Measurements from ENCODE around the gene CYP26A1.

The CYP26A1 gene

DNA sequence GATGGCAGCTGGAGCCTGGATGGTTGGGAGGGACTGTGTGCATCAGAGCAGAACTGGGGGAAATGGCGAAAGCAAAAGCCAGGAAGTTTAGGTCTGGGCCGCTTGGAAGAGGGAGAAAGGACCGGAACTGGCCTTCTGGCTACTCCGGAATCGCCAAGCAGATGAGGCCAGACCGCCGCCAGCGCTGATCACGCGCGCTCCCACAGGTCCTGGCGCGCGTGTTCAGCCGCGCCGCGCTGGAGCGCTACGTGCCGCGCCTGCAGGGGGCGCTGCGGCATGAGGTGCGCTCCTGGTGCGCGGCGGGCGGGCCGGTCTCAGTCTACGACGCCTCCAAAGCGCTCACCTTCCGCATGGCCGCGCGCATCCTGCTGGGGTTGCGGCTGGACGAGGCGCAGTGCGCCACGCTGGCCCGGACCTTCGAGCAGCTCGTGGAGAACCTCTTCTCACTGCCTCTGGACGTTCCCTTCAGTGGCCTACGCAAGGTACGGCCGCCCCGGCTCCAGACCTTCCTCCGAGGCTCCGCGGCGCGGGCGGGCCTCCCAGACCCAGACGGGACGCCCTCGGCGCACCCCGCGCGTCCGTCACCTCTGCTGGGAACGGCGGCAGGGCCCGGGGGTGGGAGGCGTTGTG, 11.1 kb upstream of the CYP26A1 start:
- H3K27me3 ChIP-seq (ENCODE audit: low read depth, low read length): no peaks in the 10 kb centered on the region

GRCh38 chr10:93063144-93063976, 10.3 kb upstream of the CYP26A1 start:
- no peak overlapping the region for H3K4me2 ChIP-seq (ENCODE audit: low read length)
- H3K9me3 ChIP-seq (ENCODE audit: insufficient read depth, low read length): no peaks in the 10 kb centered on the region
- peaks cover 3% of the 10 kb centered on the region for H3K36me3 ChIP-seq (replicated peaks; ENCODE audit: low read depth, low read length)
- no peaks in the 10 kb centered on the region for H3K79me2 ChIP-seq (ENCODE audit: low read length)
- TF ChIP-seq, protein P1, sequence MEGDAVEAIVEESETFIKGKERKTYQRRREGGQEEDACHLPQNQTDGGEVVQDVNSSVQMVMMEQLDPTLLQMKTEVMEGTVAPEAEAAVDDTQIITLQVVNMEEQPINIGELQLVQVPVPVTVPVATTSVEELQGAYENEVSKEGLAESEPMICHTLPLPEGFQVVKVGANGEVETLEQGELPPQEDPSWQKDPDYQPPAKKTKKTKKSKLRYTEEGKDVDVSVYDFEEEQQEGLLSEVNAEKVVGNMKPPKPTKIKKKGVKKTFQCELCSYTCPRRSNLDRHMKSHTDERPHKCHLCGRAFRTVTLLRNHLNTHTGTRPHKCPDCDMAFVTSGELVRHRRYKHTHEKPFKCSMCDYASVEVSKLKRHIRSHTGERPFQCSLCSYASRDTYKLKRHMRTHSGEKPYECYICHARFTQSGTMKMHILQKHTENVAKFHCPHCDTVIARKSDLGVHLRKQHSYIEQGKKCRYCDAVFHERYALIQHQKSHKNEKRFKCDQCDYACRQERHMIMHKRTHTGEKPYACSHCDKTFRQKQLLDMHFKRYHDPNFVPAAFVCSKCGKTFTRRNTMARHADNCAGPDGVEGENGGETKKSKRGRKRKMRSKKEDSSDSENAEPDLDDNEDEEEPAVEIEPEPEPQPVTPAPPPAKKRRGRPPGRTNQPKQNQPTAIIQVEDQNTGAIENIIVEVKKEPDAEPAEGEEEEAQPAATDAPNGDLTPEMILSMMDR (IDR thresholded peaks at IDR 0.05; ENCODE audit: low read depth, low read length): no peak
- no peak for TF ChIP-seq EZH2phosphoT487 (IDR thresholded peaks at IDR 0.05; ENCODE audit: low read depth)
- H4K20me1 ChIP-seq (ENCODE audit: insufficient read depth, low read length): no peaks in the 10 kb centered on the region
- H3K4me1 ChIP-seq (ENCODE audit: low read length): no peaks in the 10 kb centered on the region
- H3K27me3 ChIP-seq (ENCODE audit: low read depth, low read length): no peaks in the 10 kb centered on the region
- H3K4me3 ChIP-seq (ENCODE audit: low read length): no peak overlapping the region
- H3K9ac ChIP-seq (ENCODE audit: low read length): no peak overlapping the region
- no peak overlapping the region for H2AFZ ChIP-seq (ENCODE audit: low read depth, low read length)
- H3K27ac ChIP-seq (ENCODE audit: low read length): no peak overlapping the region

More for the DNA sequence above, 11.1 kb upstream of the CYP26A1 start:
- peaks cover 3% of the 10 kb centered on the region for H3K36me3 ChIP-seq (replicated peaks; ENCODE audit: low read depth, low read length)
- H3K4me2 ChIP-seq (ENCODE audit: low read length): no peak overlapping the region
- H2AFZ ChIP-seq (ENCODE audit: low read depth, low read length): no peak overlapping the region
- no peak overlapping the region for H3K4me3 ChIP-seq (ENCODE audit: low read length)
- no peaks in the 10 kb centered on the region for H3K4me1 ChIP-seq (ENCODE audit: low read length)
- H3K79me2 ChIP-seq (ENCODE audit: low read length): no peaks in the 10 kb centered on the region
- no peak overlapping the region for H3K27ac ChIP-seq (ENCODE audit: low read length)
- no peaks in the 10 kb centered on the region for H3K9me3 ChIP-seq (ENCODE audit: insufficient read depth, low read length)
- H4K20me1 ChIP-seq (ENCODE audit: insufficient read depth, low read length): no peaks in the 10 kb centered on the region
- H3K9ac ChIP-seq (ENCODE audit: low read length): no peak overlapping the region
- no peak for TF ChIP-seq EZH2phosphoT487 (IDR thresholded peaks at IDR 0.05; ENCODE audit: low read depth)
- TF ChIP-seq, protein P1 (IDR thresholded peaks at IDR 0.05; ENCODE audit: low read depth, low read length): no peak

DNA sequence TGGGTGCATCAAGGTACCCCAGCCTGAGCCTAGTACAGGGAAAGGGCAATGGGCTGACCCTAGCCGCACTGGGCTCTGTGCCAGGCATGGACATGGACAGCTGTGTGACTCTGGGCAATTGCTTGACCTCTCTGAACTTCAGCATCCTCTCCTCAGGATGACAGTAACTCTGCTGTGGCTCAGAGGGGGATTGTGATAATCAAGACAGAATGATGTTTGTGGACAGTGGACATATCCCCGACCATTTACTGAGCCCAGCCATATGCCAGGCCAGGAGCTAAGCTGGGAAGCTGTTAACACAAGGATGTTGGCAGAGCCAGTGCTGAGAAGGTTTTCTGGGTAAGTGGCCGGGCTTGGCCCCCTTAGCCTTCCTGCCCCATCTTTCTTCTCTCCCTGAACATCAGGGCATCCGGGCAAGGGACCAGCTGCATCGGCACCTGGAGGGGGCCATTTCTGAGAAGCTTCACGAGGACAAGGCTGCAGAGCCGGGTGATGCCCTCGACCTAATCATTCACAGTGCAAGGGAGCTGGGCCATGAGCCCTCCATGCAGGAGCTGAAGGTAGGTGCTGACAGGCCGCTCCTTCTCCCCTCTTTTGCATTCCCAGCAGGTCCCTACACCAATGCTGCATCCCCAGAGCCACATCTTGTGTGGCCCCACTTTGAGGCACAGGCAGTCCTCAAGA, 9.6 kb upstream of the CYP26A1 start:
- Histone ChIP-seq H3K9me3 (ENCODE audit: insufficient read depth, low read length) (no peaks in the 10 kb centered on the region), H3K9ac (ENCODE audit: low read length) (no peak overlapping the region), H3K4me1 (ENCODE audit: low read length) (no peaks in the 10 kb centered on the region), H3K36me3 (replicated peaks; ENCODE audit: low read depth, low read length) (peaks cover 3% of the 10 kb centered on the region), H4K20me1 (ENCODE audit: insufficient read depth, low read length) (no peaks in the 10 kb centered on the region), H2AFZ (ENCODE audit: low read depth, low read length) (no peak overlapping the region), H3K79me2 (ENCODE audit: low read length) (no peaks in the 10 kb centered on the region), H3K27ac (ENCODE audit: low read length) (no peak overlapping the region), H3K4me3 (ENCODE audit: low read length) (no peak overlapping the region), H3K27me3 (ENCODE audit: low read depth, low read length) (no peaks in the 10 kb centered on the region), H3K4me2 (ENCODE audit: low read length) (no peak overlapping the region)
- TF ChIP-seq, protein P1 (IDR thresholded peaks at IDR 0.05; ENCODE audit: low read depth, low read length): no peak
- TF ChIP-seq EZH2phosphoT487 (IDR thresholded peaks at IDR 0.05; ENCODE audit: low read depth): no peak
